H9 (cell line): ENCODE measurements around the gene ARHGAP8. TPM values are rescaled to one million over a fixed set of nuclear protein-coding genes. Genes with fewer than 3 reads are reported as not detected.

Experiments used
- DNase-seq: peaks from one replicate; pipeline ENCODE4 v3.0.0-alpha.2; 2017
- H2AFZ ChIP-seq: one replicate; pipeline ENCODE4 v1.6.1; 2013; ENCODE audit warnings: mild to moderate bottlenecking, low read length, control low read depth, moderate library complexity
- H2AK5ac ChIP-seq: 2 replicates; pipeline ENCODE4 v1.6.1; 2013; ENCODE audit warnings: low read length, control low read depth, mixed read lengths; ENCODE audit not compliant: insufficient read length
- H2BK120ac ChIP-seq: one replicate; pipeline ENCODE4 v1.6.1; 2013; ENCODE audit warnings: low read depth, mild to moderate bottlenecking, low read length, control low read depth, inconsistent platforms; ENCODE audit not compliant: poor library complexity, severe bottlenecking
- H2BK12ac ChIP-seq: 2 replicates; pipeline ENCODE4 v1.6.1; 2013; ENCODE audit warnings: low read length, control low read depth, mixed read lengths, low read depth; ENCODE audit not compliant: insufficient read length
- H2BK15ac ChIP-seq: 2 replicates; pipeline ENCODE4 v1.6.1; 2013; ENCODE audit warnings: low read depth, low read length, control low read depth
- H2BK20ac ChIP-seq: one replicate; pipeline ENCODE4 v1.6.1; 2013; ENCODE audit warnings: low read depth, mild to moderate bottlenecking, low read length, control low read depth, inconsistent platforms; ENCODE audit not compliant: poor library complexity, severe bottlenecking
- H2BK5ac ChIP-seq: 2 replicates; pipeline ENCODE4 v1.6.1; 2013; ENCODE audit warnings: low read length, control low read depth, mixed read lengths; ENCODE audit not compliant: insufficient read length
- H3K14ac ChIP-seq: 2 replicates; pipeline ENCODE4 v1.6.1; 2013; ENCODE audit warnings: low read length, control low read depth; ENCODE audit not compliant: insufficient read depth
- H3K18ac ChIP-seq: 2 replicates; pipeline ENCODE4 v1.6.1; 2013; ENCODE audit warnings: low read depth, mild to moderate bottlenecking, mixed read lengths, low read length, control low read depth; ENCODE audit not compliant: insufficient read length
- H3K23ac ChIP-seq: 2 replicates; pipeline ENCODE4 v1.6.1; 2013; ENCODE audit warnings: low read length, control low read depth, mixed read lengths, low read depth; ENCODE audit not compliant: insufficient read length
- H3K23me2 ChIP-seq: 2 replicates; pipeline ENCODE4 v1.6.1; 2013; ENCODE audit warnings: low read depth, mild to moderate bottlenecking, mixed read lengths, low read length, control low read depth; ENCODE audit not compliant: insufficient read length, poor library complexity, severe bottlenecking
- H3K27ac ChIP-seq: 2 replicates; pipeline ENCODE4 v1.5.1; 2013; ENCODE audit warnings: low read length, control low read depth, mixed read lengths, low read depth; ENCODE audit not compliant: insufficient read length
- H3K27me3 ChIP-seq: 2 replicates; pipeline ENCODE4 v1.6.1; 2013; ENCODE audit warnings: low read length, control low read depth, inconsistent platforms; ENCODE audit not compliant: insufficient read depth
- H3K4ac ChIP-seq: 2 replicates; pipeline ENCODE4 v1.6.1; 2013; ENCODE audit warnings: low read depth, mild to moderate bottlenecking, control low read depth, inconsistent platforms, low read length, moderate library complexity
- H3K4me1 ChIP-seq: 2 replicates; pipeline ENCODE4 v1.6.1; 2013; ENCODE audit warnings: low read length, control low read depth, inconsistent platforms; ENCODE audit not compliant: insufficient read depth
- H3K4me2 ChIP-seq: 2 replicates; pipeline ENCODE4 v1.6.1; 2013; ENCODE audit warnings: low read length, control low read depth, mixed read lengths; ENCODE audit not compliant: insufficient read length, insufficient read depth
- H3K56ac ChIP-seq: 2 replicates; pipeline ENCODE4 v1.6.1; 2013; ENCODE audit warnings: low read depth, mild to moderate bottlenecking, mixed read lengths, low read length, control low read depth; ENCODE audit not compliant: insufficient read length
- H3K79me1 ChIP-seq: 2 replicates; pipeline ENCODE4 v1.6.1; 2013; ENCODE audit warnings: low read depth, mild to moderate bottlenecking, moderate library complexity, low read length, control low read depth, inconsistent platforms; ENCODE audit not compliant: insufficient read depth, poor library complexity, severe bottlenecking
- H3K79me2 ChIP-seq: 2 replicates; pipeline ENCODE4 v1.6.1; 2013; ENCODE audit warnings: low read length, control low read depth, inconsistent platforms; ENCODE audit not compliant: insufficient read depth
- H3K9ac ChIP-seq: 2 replicates; pipeline ENCODE4 v1.6.1; 2013; ENCODE audit warnings: low read length, control low read depth, mixed read lengths; ENCODE audit not compliant: insufficient read length; ENCODE audit errors: extremely low read depth
- H3K9me3 ChIP-seq: one replicate; pipeline ENCODE4 v1.6.1; 2013; ENCODE audit warnings: low read depth, low read length, inconsistent platforms; ENCODE audit not compliant: control insufficient read depth
- H3T11ph ChIP-seq: one replicate; pipeline ENCODE4 v1.6.1; 2013; ENCODE audit warnings: mild to moderate bottlenecking, low read length, control low read depth, inconsistent platforms
- H4K20me1 ChIP-seq: one replicate; pipeline ENCODE4 v1.6.1; 2013; ENCODE audit not compliant: control insufficient read depth, insufficient read length, insufficient read depth
- H4K5ac ChIP-seq: 2 replicates; pipeline ENCODE4 v1.6.1; 2013; ENCODE audit warnings: low read depth, mild to moderate bottlenecking, mixed read lengths, low read length, control low read depth; ENCODE audit not compliant: insufficient read length
- H4K8ac ChIP-seq: replicated peaks from 2 replicates; pipeline ENCODE4 v1.6.1; 2013; ENCODE audit warnings: low read length, control low read depth, mixed read lengths, low read depth; ENCODE audit not compliant: insufficient read length
- H4K91ac ChIP-seq: 2 replicates; pipeline ENCODE4 v1.6.1; 2013; ENCODE audit warnings: low read depth, mild to moderate bottlenecking, moderate library complexity, mixed read lengths, low read length, control low read depth; ENCODE audit not compliant: insufficient read length
- H3K27ac Mint-ChIP-seq, 3 experiments: 2 replicates in 2 of 3; 3 replicates in 1 of 3; pipeline ENCODE4 v1.8.0; 2020 to 2021; ENCODE audit warnings: mixed read lengths in 3 of 3, mild to moderate bottlenecking in 1 of 3, moderate library complexity in 1 of 3
- H3K27me3 Mint-ChIP-seq: 2 replicates; pipeline ENCODE4 v1.8.0; 2021; ENCODE audit warnings: low read depth, mild to moderate bottlenecking, moderate library complexity, mixed read lengths
- H3K36me3 Mint-ChIP-seq, 3 experiments: 2 replicates in 2 of 3; 3 replicates in 1 of 3; pipeline ENCODE4 v1.8.0; 2020 to 2021; ENCODE audit warnings: low read depth in 3 of 3, mixed read lengths in 3 of 3; ENCODE audit not compliant: insufficient read depth in 1 of 3
- H3K4me1 Mint-ChIP-seq, 2 experiments: 2 replicates each; pipeline ENCODE4 v1.8.0; 2020; ENCODE audit warnings: mixed read lengths in 2 of 2
- H3K4me3 Mint-ChIP-seq, 2 experiments: 2 replicates in 1 of 2; 3 replicates in 1 of 2; pipeline ENCODE4 v1.8.0; 2020 to 2021; ENCODE audit warnings: mild to moderate bottlenecking in 2 of 2, mixed read lengths in 2 of 2, moderate library complexity in 1 of 2
- H3K9me3 Mint-ChIP-seq, 2 experiments: 2 replicates in 1 of 2; 3 replicates in 1 of 2; pipeline ENCODE4 v1.8.0; 2020; ENCODE audit warnings: mild to moderate bottlenecking in 2 of 2, mixed read lengths in 2 of 2, moderate library complexity in 1 of 2
- CTCF ChIP-seq: fragments of 200-600 bp; sonication (generic); conservative IDR thresholded peaks from 3 replicates; pipeline ENCODE4 v1.8.0; 2021; ENCODE audit warnings: antibody characterized with exemption, mild to moderate bottlenecking
- WGBS: extraction: QIAGEN DNeasy Blood & Tissue Kit; methylation state at CpG from one replicate; pipeline ENCODE4 v1.1.7; 2013; ENCODE audit warnings: missing lambda C conversion rate, low lambda C conversion rate, mixed read lengths; ENCODE audit not compliant: insufficient read length; ENCODE audit errors: extremely low coverage; 5-methylcytosine and 5-hydroxymethylcytosine counted together
- total RNA-seq: library from RNA; stranded (reverse); gene quantifications from 2 replicates; pipeline ENCODE4 v1.2.1, GENCODE V29; 2021

Gene ARHGAP8
- total RNA-seq, 1 experiment from 2014 or later: 35.4 TPM

- Histone ChIP-seq H3K27me3 (no peaks in the 10 kb centered on the region), H3K23ac (no peak overlapping the region), H4K8ac (no peak overlapping the region), H3K79me1 (no peaks in the 10 kb centered on the region), H3K9me3 (no peaks in the 10 kb centered on the region), H2BK12ac (no peak overlapping the region), H4K5ac (no peak overlapping the region), H3K4ac (no peak overlapping the region), H3K23me2 (no peaks in the 10 kb centered on the region), H2BK120ac (no peak overlapping the region), H3K56ac (no peak overlapping the region), H2AK5ac (no peak overlapping the region), H2BK15ac (no peak overlapping the region), H3K14ac (no peak overlapping the region; the same call in 1 of the 2 replicates), H4K20me1 (no peaks in the 10 kb centered on the region), H2BK5ac (no peak overlapping the region), H2AFZ (no peak overlapping the region), H3T11ph (no peak overlapping the region), H3K9ac (no peak overlapping the region), H3K18ac (no peak overlapping the region), H4K91ac (no peak overlapping the region), H3K4me2 (no peak overlapping the region), H2BK20ac (no peak overlapping the region), H3K27ac (no peak overlapping the region), H3K4me1 (no peaks in the 10 kb centered on the region), H3K79me2 (no peaks in the 10 kb centered on the region)
- DNase-seq: no peak
- H3K4me3 Mint-ChIP-seq: no peak overlapping the region
- no peaks in the 10 kb centered on the region; the same call in 1 of the 2 replicates for H3K27me3 Mint-ChIP-seq
- no peak for TF ChIP-seq CTCF
- H3K9me3 Mint-ChIP-seq: peaks cover 0 to 7% of the 10 kb centered on the region in 2 experiments; a peak in 3 of 5 replicates
- H3K27ac Mint-ChIP-seq: no peak overlapping the region
- WGBS: no CpG with 5 or more reads among the region's 8 CpGs
- peaks cover 10 to 13% of the 10 kb centered on the region in 2 experiments; a peak in 3 of 4 replicates for H3K4me1 Mint-ChIP-seq
- H3K36me3 Mint-ChIP-seq: peaks cover 15 to 25% (median 18%) of the 10 kb centered on the region in 3 experiments
Observed at GRCh38 chr22:44845191-44845590, 92.8 kb downstream of the ARHGAP8 start.
